Activated CD4-positive, alpha-beta memory T cell treated with anti-CD3 and anti-CD28 coated beads for 36 hours (primary cell): Measurements from ENCODE around the gene HLCS. TPM values are rescaled to one million over a fixed set of nuclear protein-coding genes. Genes with fewer than 3 reads are reported as not detected.

Source experiments
- CTCF ChIA-PET: fragments of 350-600 bp; sonication (Branson Sonifier 250); formaldehyde crosslinking; loops from one replicate; lab custom pipeline; 2021; ENCODE audit warnings: antibody characterized with exemption, inconsistent platforms; lab: Charles Lee
- POLR2A ChIA-PET: fragments of 350-600 bp; sonication (Branson Sonifier 250); formaldehyde crosslinking; loops from one replicate; lab custom pipeline; 2021; ENCODE audit warnings: antibody characterized with exemption; lab: Charles Lee
- DNase-seq: peaks from one replicate; pipeline ENCODE4 v3.0.0-alpha.2; 2020
- H3K27ac Mint-ChIP-seq: one replicate; pipeline ENCODE4 v1.8.0; 2021; ENCODE audit warnings: mixed read lengths
- H3K27me3 Mint-ChIP-seq: one replicate; pipeline ENCODE4 v1.8.0; 2021; ENCODE audit warnings: mixed read lengths
- H3K36me3 Mint-ChIP-seq: one replicate; pipeline ENCODE4 v1.8.0; 2021; ENCODE audit warnings: mixed read lengths
- H3K4me1 Mint-ChIP-seq: one replicate; pipeline ENCODE4 v1.8.0; 2021; ENCODE audit warnings: low read depth, mixed read lengths
- H3K4me3 Mint-ChIP-seq: one replicate; pipeline ENCODE4 v1.8.0; 2021; ENCODE audit warnings: mild to moderate bottlenecking, mixed read lengths
- H3K9me3 Mint-ChIP-seq: one replicate; pipeline ENCODE4 v1.8.0; 2021; ENCODE audit warnings: mixed read lengths
- intact Hi-C: fragments of 100-400 bp; cut with micrococcal nuclease; formaldehyde crosslinking; loops from one replicate; pipeline ENCODE4 v1.15.1; 2023
- total RNA-seq, 2 experiments: library from RNA; stranded (reverse); gene quantifications; one replicate each; pipeline ENCODE4 v1.2.3, GENCODE V29; 2021

Gene HLCS
- total RNA-seq, 2 experiments from 2014 or later = 12.7 to 17.5 TPM

GRCh38 chr21:36703626-36704280 lies 262.7 kb downstream of the HLCS start:
- Mint-ChIP-seq H3K27me3 (peaks cover 72% of the 10 kb centered on the region), H3K9me3 (no peaks in the 10 kb centered on the region), H3K27ac (no peak overlapping the region), H3K4me3 (no peak overlapping the region), H3K36me3 (peaks cover 1% of the 10 kb centered on the region), H3K4me1 (peaks cover 48% of the 10 kb centered on the region)
- ChIA-PET CTCF (interaction anchor here (1.1 to 1.8 kb wide), 2 partner anchors 15 to 199 kb away, joined by 3 to 4 read pairs; no protein-coding TSS in a partner anchor), POLR2A (no interaction called here)
- no peak for DNase-seq
- intact Hi-C loops = loop anchor here (5.0 kb wide), 1 partner anchor 224 kb away; no protein-coding TSS in a partner anchor

- Mint-ChIP-seq H3K36me3 (peaks cover 1% of the 10 kb centered on the region), H3K4me3 (no peak overlapping the region), H3K9me3 (no peaks in the 10 kb centered on the region), H3K27me3 (peaks cover 67% of the 10 kb centered on the region), H3K4me1 (peaks cover 43% of the 10 kb centered on the region), H3K27ac (no peak overlapping the region)
- intact Hi-C loops = loop anchor here (5.0 kb wide), 1 partner anchor 224 kb away; no protein-coding TSS in a partner anchor
- ChIA-PET CTCF (interaction anchor here (1.1 to 1.8 kb wide), 3 partner anchors 7 to 198 kb away, joined by 3 to 4 read pairs (median 3); no protein-coding TSS in a partner anchor), POLR2A (no interaction called here)
- DNase-seq = no peak
Observed at GRCh38 chr21:36703123-36703522, 263.3 kb downstream of the HLCS start.

- intact Hi-C loops = loop anchor here (1.0 to 5.0 kb wide), 2 partner anchors 10 to 225 kb away; no protein-coding TSS in a partner anchor
- no peak overlapping the region for H3K27ac Mint-ChIP-seq
- H3K9me3 Mint-ChIP-seq = no peaks in the 10 kb centered on the region
- H3K4me1 Mint-ChIP-seq = peaks cover 42% of the 10 kb centered on the region
- H3K27me3 Mint-ChIP-seq = peaks cover 66% of the 10 kb centered on the region
- H3K36me3 Mint-ChIP-seq = peaks cover 1% of the 10 kb centered on the region
- POLR2A ChIA-PET = no interaction called here
- H3K4me3 Mint-ChIP-seq = no peak overlapping the region
- CTCF ChIA-PET = interaction anchor here (0.9 to 1.8 kb wide), 4 partner anchors 8 to 280 kb away, joined by 3 to 4 read pairs (median 3); no protein-coding TSS in a partner anchor
- no peak for DNase-seq
Observed at GRCh38 chr21:36702622-36702968, 263.9 kb downstream of the HLCS start.

DNA sequence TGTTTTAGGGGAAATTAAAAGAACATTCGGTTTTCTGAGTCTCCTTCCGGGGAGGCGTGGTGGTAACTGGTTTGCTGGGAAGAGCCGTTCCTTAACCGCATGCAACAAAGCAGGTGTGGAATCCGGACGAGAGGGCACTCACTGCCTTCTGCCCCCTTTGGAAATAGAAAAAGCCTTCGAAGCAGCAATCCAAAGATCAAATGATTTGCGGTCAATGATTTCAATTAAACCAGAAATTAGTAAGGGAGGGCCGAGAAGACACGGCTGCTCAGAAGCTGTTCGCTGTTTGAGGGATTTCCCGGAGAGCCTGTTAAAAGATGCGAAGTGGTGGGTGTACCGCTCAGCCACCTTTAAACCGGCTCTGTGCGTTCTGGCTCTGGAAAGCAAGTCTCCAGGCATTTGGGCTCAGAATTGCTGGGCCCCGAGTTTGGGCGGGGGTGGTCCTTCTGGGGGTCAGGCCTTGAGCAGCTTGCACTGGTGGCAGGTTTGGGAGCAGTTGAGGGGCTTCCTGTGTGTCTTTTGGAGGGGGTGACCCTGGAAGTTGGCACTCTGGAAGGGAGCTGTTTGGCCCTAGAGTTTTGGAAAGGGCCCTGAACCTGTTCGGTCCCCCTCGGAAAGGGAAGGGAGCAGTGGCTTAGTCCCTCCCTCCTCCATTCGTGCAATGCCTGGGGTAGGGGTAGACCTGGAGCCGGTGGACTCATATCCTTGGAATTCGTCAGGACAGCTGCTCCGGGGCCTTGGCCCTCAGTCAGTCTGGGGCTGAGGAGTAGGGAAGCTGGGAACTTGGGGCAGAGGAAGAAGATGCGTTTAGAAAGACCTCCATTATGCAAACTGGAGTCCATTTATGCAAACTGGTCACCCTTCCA lies 264.5 kb downstream of the HLCS start:
- peaks cover 66% of the 10 kb centered on the region for H3K27me3 Mint-ChIP-seq
- intact Hi-C loops = loop anchor here (1.0 to 5.0 kb wide), 2 partner anchors 10 to 225 kb away; no protein-coding TSS in a partner anchor
- peaks cover 1% of the 10 kb centered on the region for H3K36me3 Mint-ChIP-seq
- H3K27ac Mint-ChIP-seq = no peak overlapping the region
- ChIA-PET POLR2A (no interaction called here), CTCF (interaction anchor here (0.9 to 1.8 kb wide), 5 partner anchors 9 to 279 kb away, joined by 3 to 4 read pairs (median 3); no protein-coding TSS in a partner anchor)
- peak overlapping the region; percentile 57 for H3K4me3 Mint-ChIP-seq
- peaks cover 38% of the 10 kb centered on the region for H3K4me1 Mint-ChIP-seq
- H3K9me3 Mint-ChIP-seq = no peaks in the 10 kb centered on the region
- DNase-seq = peak; percentile 34

GRCh38 chr21:36700971-36701755 lies 265.3 kb downstream of the HLCS start:
- peaks cover 30% of the 10 kb centered on the region for H3K4me1 Mint-ChIP-seq
- peaks cover 1% of the 10 kb centered on the region for H3K36me3 Mint-ChIP-seq
- ChIA-PET CTCF (interaction anchor here (1.3 to 1.4 kb wide), 2 partner anchors 9 to 153 kb away, joined by 3 to 4 read pairs; no protein-coding TSS in a partner anchor), POLR2A (no interaction called here)
- peak; percentile 20 for DNase-seq
- H3K27me3 Mint-ChIP-seq = peaks cover 66% of the 10 kb centered on the region
- H3K4me3 Mint-ChIP-seq = peak overlapping the region; percentile 57
- H3K27ac Mint-ChIP-seq = no peak overlapping the region
- intact Hi-C loops = loop anchor here (5.0 kb wide), 1 partner anchor 226 kb away; no protein-coding TSS in a partner anchor
- no peaks in the 10 kb centered on the region for H3K9me3 Mint-ChIP-seq

Other genes with a start within 250 kb of the HLCS start
- under 1 TPM; 0.26 to 0.27 TPM for gene RIPPLY3, start 40.0 kb upstream of the HLCS start, total RNA-seq
- gene PIGP, start 106.4 kb upstream of the HLCS start, total RNA-seq = 10 to 100 TPM; 19.2 to 21.2 TPM
- 10 to 100 TPM; 63.1 to 65.6 TPM for gene TTC3, start 106.6 kb upstream of the HLCS start, total RNA-seq